HEK293T (cell line): ENCODE data around the gene TYRO3.

ENCODE experiments used
- CTCF ChIA-PET: fragments of 350-600 bp; formaldehyde crosslinking; extraction: SDS; loops from one replicate; lab custom pipeline; 2021; ENCODE audit warnings: antibody characterized with exemption, inconsistent platforms; lab: Yijun Ruan, JAX
- POLR2A ChIA-PET: fragments of 350-600 bp; formaldehyde crosslinking; extraction: SDS; loops from one replicate; lab custom pipeline; 2020; ENCODE audit warnings: antibody characterized with exemption, inconsistent platforms; lab: Yijun Ruan, JAX
- DNase-seq: peaks from one replicate; pipeline ENCODE4 v3.0.0; 2012; ENCODE audit warnings: mixed read lengths; ENCODE audit errors: extremely low spot score
- ARNT ChIP-seq: fragments of 450-650 bp; IDR thresholded peaks from 2 replicates; pipeline ENCODE4 v1.6.1; 2017; ENCODE audit warnings: mild to moderate bottlenecking
- BHLHE40 ChIP-seq: fragments of 450-650 bp; IDR thresholded peaks from 2 replicates; pipeline ENCODE4 v1.6.1; 2016; ENCODE audit warnings: mild to moderate bottlenecking, moderate library complexity, borderline replicate concordance
- CTBP1 ChIP-seq: fragments of 450-650 bp; IDR thresholded peaks from 2 replicates; pipeline ENCODE4 v1.6.1; 2016; ENCODE audit warnings: borderline replicate concordance
- ELF4 ChIP-seq: fragments of 450-650 bp; IDR thresholded peaks from 2 replicates; pipeline ENCODE4 v1.6.1; 2017; ENCODE audit warnings: antibody characterized with exemption
- FOXA1 ChIP-seq: fragments of 450-650 bp; IDR thresholded peaks from 2 replicates; pipeline ENCODE4 v1.6.1; 2016; ENCODE audit warnings: mild to moderate bottlenecking
- FOXK2 ChIP-seq: fragments of 450-650 bp; IDR thresholded peaks from 2 replicates; pipeline ENCODE4 v1.6.1; 2016; ENCODE audit warnings: mild to moderate bottlenecking
- FOXM1 ChIP-seq: fragments of 450-650 bp; IDR thresholded peaks from 2 replicates; pipeline ENCODE4 v1.6.1; 2017; ENCODE audit warnings: mild to moderate bottlenecking, borderline replicate concordance
- HDGF ChIP-seq: fragments of 450-650 bp; IDR thresholded peaks from 2 replicates; pipeline ENCODE4 v1.6.1; 2017; ENCODE audit warnings: antibody characterized with exemption, borderline replicate concordance
- L3MBTL2 ChIP-seq: fragments of 450-650 bp; conservative IDR thresholded peaks from 2 replicates; pipeline ENCODE4 v1.6.1; 2016; ENCODE audit warnings: mild to moderate bottlenecking
- LEF1 ChIP-seq: fragments of 450-650 bp; IDR thresholded peaks from 2 replicates; pipeline ENCODE4 v1.6.1; 2017; ENCODE audit warnings: mild to moderate bottlenecking, borderline replicate concordance
- NFRKB ChIP-seq: fragments of 450-650 bp; IDR thresholded peaks from 2 replicates; pipeline ENCODE4 v1.6.1; 2016; ENCODE audit warnings: mild to moderate bottlenecking, moderate library complexity
- PKNOX1 ChIP-seq: fragments of 450-650 bp; IDR thresholded peaks from 2 replicates; pipeline ENCODE4 v1.6.1; 2016
- SP1 ChIP-seq: fragments of 450-650 bp; IDR thresholded peaks from 2 replicates; pipeline ENCODE4 v1.6.1; 2017
- SUZ12 ChIP-seq: fragments of 450-650 bp; IDR thresholded peaks from 2 replicates; pipeline ENCODE4 v1.6.1; 2016; ENCODE audit warnings: mild to moderate bottlenecking
- TARDBP ChIP-seq: fragments of 450-650 bp; IDR thresholded peaks from 2 replicates; pipeline ENCODE4 v1.6.1; 2016
- ZNF384 ChIP-seq: fragments of 450-650 bp; IDR thresholded peaks from 2 replicates; pipeline ENCODE4 v1.6.1; 2016

Gene TYRO3

GRCh38 chr15:41530363-41530956 lies 28.6 kb upstream of the TYRO3 start:
- POLR2A ChIA-PET, result no interaction called here

GRCh38 chr15:41535544-41535943 lies 23.5 kb upstream of the TYRO3 start:
- no peak for TF ChIP-seq NFRKB
- no peak for TF ChIP-seq FOXM1
- no peak for TF ChIP-seq HDGF
- TF ChIP-seq ELF4, result no peak
- TF ChIP-seq CTBP1, result no peak
- no peak for TF ChIP-seq SP1
- no peak for TF ChIP-seq SUZ12
- TF ChIP-seq L3MBTL2, result no peak
- CTCF ChIA-PET, result no interaction called here
- no peak for DNase-seq
- POLR2A ChIA-PET, result no interaction called here

More at GRCh38 chr15:41530363-41530956, 28.6 kb upstream of the TYRO3 start:
- TF ChIP-seq TARDBP (no peak), SP1 (no peak), HDGF (no peak), FOXK2 (no peak), SUZ12 (no peak), L3MBTL2 (no peak), PKNOX1 (no peak), FOXA1 (no peak), LEF1 (no peak), ZNF384 (no peak), BHLHE40 (no peak), ARNT (no peak), NFRKB (no peak), FOXM1 (no peak), CTBP1 (no peak), ELF4 (no peak)
- DNase-seq, result no peak
- CTCF ChIA-PET, result no interaction called here

- CTCF ChIA-PET, result no interaction called here
Measured at GRCh38 chr15:41536866-41537265, 22.1 kb upstream of the TYRO3 start.

GRCh38 chr15:41543521-41543870 lies 15.5 kb upstream of the TYRO3 start:
- no peak for DNase-seq
- ChIA-PET CTCF (no interaction called here), POLR2A (interaction anchor here (0.7 to 1.7 kb wide), 8 partner anchors 9 to 62 kb away, joined by 3 to 6 read pairs (median 6); no protein-coding TSS in a partner anchor)
- TF ChIP-seq PKNOX1 (no peak), ARNT (no peak), HDGF (no peak), LEF1 (no peak), ZNF384 (no peak), TARDBP (no peak), BHLHE40 (no peak), ELF4 (no peak), L3MBTL2 (no peak), CTBP1 (no peak), FOXA1 (no peak), NFRKB (no peak), SUZ12 (no peak), SP1 (no peak), FOXK2 (no peak)

More at GRCh38 chr15:41536866-41537265, 22.1 kb upstream of the TYRO3 start:
- TF ChIP-seq ARNT (no peak), HDGF (no peak), ZNF384 (no peak), ELF4 (no peak), NFRKB (no peak), BHLHE40 (no peak), TARDBP (no peak), FOXM1 (no peak), CTBP1 (no peak), L3MBTL2 (no peak), FOXK2 (no peak), PKNOX1 (no peak), FOXA1 (no peak), SP1 (no peak), SUZ12 (no peak), LEF1 (no peak)
- POLR2A ChIA-PET, result no interaction called here
- DNase-seq, result no peak

- CTCF ChIA-PET, result interaction anchor here (0.6 to 0.8 kb wide), 2 partner anchors 14 to 79 kb away, joined by 3 read pairs; no protein-coding TSS in a partner anchor
- TF ChIP-seq SUZ12 (no peak), TARDBP (no peak), LEF1 (no peak), BHLHE40 (no peak), ELF4 (no peak), ARNT (no peak), FOXK2 (no peak), SP1 (no peak), FOXA1 (no peak), NFRKB (no peak)
- POLR2A ChIA-PET, result interaction anchor here (0.7 to 1.7 kb wide), 11 partner anchors 8 to 183 kb away, joined by 3 to 6 read pairs (median 3); no protein-coding TSS in a partner anchor
Measured at GRCh38 chr15:41544650-41545015, 14.4 kb upstream of the TYRO3 start.

More at GRCh38 chr15:41544650-41545015, 14.4 kb upstream of the TYRO3 start:
- no peak for DNase-seq
